Uterus (tissue), 2 donors: Measurements from ENCODE around the gene HINT3.

Experiments
- CTCF ChIP-seq, 4 experiments: fragments of 200-600 bp in 2 of 4; fragments of 450-650 bp in 2 of 4; sonication (generic) in 2 of 4; IDR thresholded peaks; one replicate each; pipeline ENCODE4 v1.5.1; 2016 to 2019; ENCODE audit warnings: antibody characterized with exemption in 4 of 4, mild to moderate bottlenecking in 2 of 4, moderate library complexity in 1 of 4
- POLR2A ChIP-seq, 2 donors: fragments of 450-650 bp; IDR thresholded peaks; one replicate each; pipeline ENCODE4 v1.6.1; 2016; ENCODE audit warnings: antibody characterized with exemption in 2 of 2, mild to moderate bottlenecking in 1 of 2, moderate library complexity in 1 of 2

GRCh38 chr6:126016591-126016990 is 60.0 kb downstream of the HINT3 start:
- TF ChIP-seq POLR2A (IDR thresholded peaks at IDR 0.05) (no peak), CTCF (IDR thresholded peaks at IDR 0.05) (no peak)
